Neutrophil (primary cell): ENCODE measurements around the gene OS9.

Experiments used
- H3K27ac ChIP-seq: fragments of 200-600 bp; sonication (generic); 2 replicates; pipeline ENCODE4 v1.5.1; 2016; ENCODE audit warnings: mild to moderate bottlenecking, moderate library complexity
- H3K27me3 ChIP-seq: fragments of 200-600 bp; sonication (generic); 2 replicates; pipeline ENCODE4 v1.6.0; 2016; ENCODE audit warnings: mild to moderate bottlenecking
- H3K36me3 ChIP-seq: fragments of 200-600 bp; sonication (generic); 2 replicates; pipeline ENCODE4 v1.5.1; 2017
- H3K4me1 ChIP-seq, 2 experiments: fragments of 200-600 bp in 1 of 2; sonication (generic) in 1 of 2; 1 replicate in 1 of 2; 2 replicates in 1 of 2; pipeline versions ENCODE4 v1.5.1 to v1.6.1; 2013 to 2016; ENCODE audit warnings: low read depth in 1 of 2, low read length in 1 of 2, mild to moderate bottlenecking in 1 of 2, moderate library complexity in 1 of 2; ENCODE audit not compliant: control insufficient read depth in 1 of 2, insufficient read depth in 1 of 2
- H3K4me3 ChIP-seq, 2 experiments: fragments of 200-600 bp in 1 of 2; sonication (generic) in 1 of 2; 1 replicate in 1 of 2; 2 replicates in 1 of 2; pipeline ENCODE4 v1.5.1; 2013 to 2016; ENCODE audit warnings: low read depth in 1 of 2, low read length in 1 of 2, mild to moderate bottlenecking in 1 of 2, moderate library complexity in 1 of 2
- H3K9me3 ChIP-seq: fragments of 200-600 bp; sonication (generic); 2 replicates; pipeline ENCODE4 v1.5.1; 2016
- TF ChIP-seq, protein P1 (sequence below): fragments of 200-600 bp; sonication (generic); IDR thresholded peaks from 2 replicates; pipeline ENCODE4 v1.5.1; 2016; ENCODE audit warnings: antibody characterized with exemption

The OS9 gene

DNA sequence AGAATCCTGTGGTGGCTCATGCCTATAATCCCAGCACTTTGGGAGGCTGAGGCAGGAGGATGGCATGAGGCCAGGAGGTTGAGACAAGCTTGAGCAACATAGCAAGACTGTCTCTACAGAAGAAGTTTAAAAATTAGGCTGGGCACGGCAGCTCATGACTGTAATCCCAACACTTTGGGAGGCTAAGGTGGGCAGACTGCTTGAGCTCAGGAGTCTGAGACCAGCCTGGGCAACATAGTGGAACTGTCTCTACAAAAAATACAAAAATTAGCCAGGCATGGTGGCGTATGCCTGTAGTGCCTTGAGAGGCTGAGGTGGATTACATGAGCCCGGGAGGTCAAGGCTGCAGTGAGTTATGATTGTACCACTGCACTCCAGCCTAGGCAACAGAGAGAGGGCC, 73.9 kb downstream of the OS9 start:
- TF ChIP-seq, protein P1, sequence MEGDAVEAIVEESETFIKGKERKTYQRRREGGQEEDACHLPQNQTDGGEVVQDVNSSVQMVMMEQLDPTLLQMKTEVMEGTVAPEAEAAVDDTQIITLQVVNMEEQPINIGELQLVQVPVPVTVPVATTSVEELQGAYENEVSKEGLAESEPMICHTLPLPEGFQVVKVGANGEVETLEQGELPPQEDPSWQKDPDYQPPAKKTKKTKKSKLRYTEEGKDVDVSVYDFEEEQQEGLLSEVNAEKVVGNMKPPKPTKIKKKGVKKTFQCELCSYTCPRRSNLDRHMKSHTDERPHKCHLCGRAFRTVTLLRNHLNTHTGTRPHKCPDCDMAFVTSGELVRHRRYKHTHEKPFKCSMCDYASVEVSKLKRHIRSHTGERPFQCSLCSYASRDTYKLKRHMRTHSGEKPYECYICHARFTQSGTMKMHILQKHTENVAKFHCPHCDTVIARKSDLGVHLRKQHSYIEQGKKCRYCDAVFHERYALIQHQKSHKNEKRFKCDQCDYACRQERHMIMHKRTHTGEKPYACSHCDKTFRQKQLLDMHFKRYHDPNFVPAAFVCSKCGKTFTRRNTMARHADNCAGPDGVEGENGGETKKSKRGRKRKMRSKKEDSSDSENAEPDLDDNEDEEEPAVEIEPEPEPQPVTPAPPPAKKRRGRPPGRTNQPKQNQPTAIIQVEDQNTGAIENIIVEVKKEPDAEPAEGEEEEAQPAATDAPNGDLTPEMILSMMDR: no peak
- H3K27me3 ChIP-seq: peaks cover 62% of the 10 kb centered on the region
- H3K36me3 ChIP-seq: no peaks in the 10 kb centered on the region
- peaks cover 39 to 44% of the 10 kb centered on the region in 2 experiments for H3K4me1 ChIP-seq
- no peaks in the 10 kb centered on the region for H3K9me3 ChIP-seq
- H3K27ac ChIP-seq: no peak overlapping the region
- H3K4me3 ChIP-seq: no peak overlapping the region

DNA sequence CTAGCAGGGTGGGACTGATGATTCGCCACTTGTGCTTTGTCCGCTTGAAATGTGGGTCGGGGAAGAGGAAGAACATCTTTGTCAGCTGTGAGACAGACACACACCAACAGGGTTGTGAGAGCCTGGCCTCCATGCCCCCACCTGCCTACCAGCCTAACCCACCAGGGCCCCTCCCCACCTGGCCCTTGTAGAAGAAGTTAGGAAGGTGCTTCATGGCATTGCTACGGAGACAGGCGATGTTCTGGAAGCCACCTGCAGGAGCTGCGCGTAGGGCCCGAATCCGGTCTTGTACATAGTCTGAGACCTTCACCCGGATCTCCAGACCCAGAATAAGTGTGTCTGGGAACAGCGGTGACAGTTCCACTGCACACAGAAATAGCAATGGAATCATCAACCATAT, 75.7 kb downstream of the OS9 start:
- H3K9me3 ChIP-seq: no peaks in the 10 kb centered on the region
- no peak overlapping the region for H3K27ac ChIP-seq
- no peaks in the 10 kb centered on the region for H3K36me3 ChIP-seq
- peaks cover 51% of the 10 kb centered on the region for H3K27me3 ChIP-seq
- no peak overlapping the region for H3K4me3 ChIP-seq
- TF ChIP-seq, protein P1: no peak
- peaks cover 39 to 44% of the 10 kb centered on the region in 2 experiments for H3K4me1 ChIP-seq

DNA sequence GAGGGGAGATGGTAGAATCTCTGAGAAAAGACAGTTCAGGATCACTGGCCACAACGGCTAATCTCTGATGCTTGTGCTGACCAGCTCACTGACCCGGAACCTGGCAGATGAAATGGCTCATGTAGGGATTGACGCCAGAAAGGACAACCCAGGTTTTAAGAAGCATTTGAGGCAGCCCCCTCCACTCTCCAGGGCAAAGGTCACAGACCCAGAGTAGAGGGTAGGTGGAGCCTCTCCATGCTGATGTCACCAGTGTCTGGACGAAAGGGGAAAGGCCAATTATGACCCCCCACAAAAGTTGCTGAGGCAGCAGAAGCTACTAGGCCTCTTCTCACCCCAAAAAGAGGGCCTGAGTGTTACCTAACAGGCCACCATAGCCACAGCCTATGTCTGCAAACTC, 76.8 kb downstream of the OS9 start:
- TF ChIP-seq, protein P1: no peak
- Histone ChIP-seq H3K36me3 (no peaks in the 10 kb centered on the region), H3K27me3 (peaks cover 40% of the 10 kb centered on the region), H3K4me3 (no peak overlapping the region), H3K27ac (no peak overlapping the region), H3K4me1 (peaks cover 28 to 33% of the 10 kb centered on the region in 2 experiments), H3K9me3 (no peaks in the 10 kb centered on the region)
